Left lung (tissue), 10 donors: ENCODE data around the gene ZNF445. TPM values are rescaled to one million over a fixed set of nuclear protein-coding genes. Genes with fewer than 3 reads are reported as not detected.
"Not testable (repeated sequence)": the region's sequence is repeated elsewhere in the genome, so short reads cannot be mapped to it uniquely, and the experiment has no call there.

Experiments used
- ATAC-seq: fragments of 200-7000 bp; cut with Tn5 transposase; one replicate; pipeline ENCODE4 v1.9.1; 2020; ENCODE audit warnings: moderate library complexity
- DNase-seq, 4 donors: peaks; one replicate each; pipeline ENCODE4 v3.0.0-alpha.2; 2013 to 2020
- H3K27ac ChIP-seq, 2 donors: fragments of 200-600 bp; sonication (generic) in 1 of 2; one replicate each; pipeline versions ENCODE4 v1.5.0 to v1.8.0; 2020 to 2021
- H3K27me3 ChIP-seq, 2 donors: fragments of 200-600 bp; sonication (generic) in 1 of 2; one replicate each; pipeline versions ENCODE4 v1.5.0 to v1.8.0; 2020 to 2021
- H3K36me3 ChIP-seq, 2 donors: fragments of 200-600 bp; sonication (generic) in 1 of 2; one replicate each; pipeline versions ENCODE4 v1.5.0 to v1.8.0; 2020 to 2021
- H3K4me1 ChIP-seq, 2 donors: fragments of 200-600 bp; one replicate each; pipeline ENCODE4 v1.8.0; 2021
- H3K4me3 ChIP-seq, 2 donors: fragments of 200-600 bp; sonication (generic) in 1 of 2; one replicate each; pipeline versions ENCODE4 v1.5.0 to v1.8.0; 2020 to 2021; ENCODE audit warnings: mild to moderate bottlenecking in 1 of 2
- H3K9me3 ChIP-seq, 2 donors: fragments of 200-600 bp; sonication (generic) in 1 of 2; one replicate each; pipeline versions ENCODE4 v1.5.0 to v1.8.0; 2020 to 2021
- CTCF ChIP-seq, 2 donors: fragments of 200-600 bp; sonication (generic) in 1 of 2; IDR thresholded peaks; one replicate each; pipeline versions ENCODE4 v1.5.0 to v1.8.0; 2021; ENCODE audit warnings: antibody characterized with exemption in 2 of 2
- intact Hi-C, 2 donors: fragments of 100-400 bp; cut with DNase I; formaldehyde crosslinking; loops; one replicate each; pipeline versions ENCODE4 v1.11.2 to v1.14.2; 2022
- polyA plus RNA-seq, 6 donors: library from polyadenylated mRNA; unstranded; fragments of 120-200 nt; gene quantifications; one replicate each; pipeline ENCODE4 v1.2.1, GENCODE V29; 2013; ENCODE audit not compliant: insufficient read length in 6 of 6
- total RNA-seq, 2 donors: library from RNA; stranded (reverse); fragmentation: NEBNext Ultra II Directional; extraction: Animal tissue kit (Norgen Biotek cat#: 25700); gene quantifications; one replicate each; pipeline ENCODE4 v1.2.1, GENCODE V29; 2021
- donor health status: DM: no; HTN: yes; CAD: no.
- donor health status: DM: no; HTN: no; CAD: no.

The ZNF445 gene
- total and polyA plus RNA-seq, 8 donors, result 18.1 to 33.5 (median 27.8) TPM

- intact Hi-C loops, result no loop called here
These were observed 592 bp upstream of the ZNF445 start for GRCh38 chr3:44478055-44478468.

GRCh38 chr3:44476963-44477311 lies 533 bp downstream of the ZNF445 start:
- H3K27ac ChIP-seq, result peak overlapping the region; percentile 59 to 77
- peaks cover 7 to 20% of the 10 kb centered on the region in 2 donors for H3K4me1 ChIP-seq
- no peaks in the 10 kb centered on the region for H3K9me3 ChIP-seq
- no peaks in the 10 kb centered on the region for H3K27me3 ChIP-seq
- TF ChIP-seq CTCF (IDR thresholded peaks at IDR 0.05), result no peak
- ATAC-seq (peak; percentile 9), DNase-seq (no peak)
- H3K36me3 ChIP-seq, result no peaks in the 10 kb centered on the region
- peak overlapping the region; percentile 74 to 78 for H3K4me3 ChIP-seq
- intact Hi-C loops, result no loop called here

More at GRCh38 chr3:44478055-44478468, 592 bp upstream of the ZNF445 start:
- Histone ChIP-seq H3K9me3 (no peaks in the 10 kb centered on the region), H3K27me3 (no peaks in the 10 kb centered on the region), H3K36me3 (no peaks in the 10 kb centered on the region), H3K4me1 (peaks cover 7 to 20% of the 10 kb centered on the region in 2 donors), H3K4me3 (peak overlapping the region; percentile 74 to 78), H3K27ac (no peak overlapping the region)
- TF ChIP-seq CTCF (IDR thresholded peaks at IDR 0.05), result no peak
- no peak for DNase-seq
- peak; percentile 8 for ATAC-seq

- no peak for DNase-seq
- Histone ChIP-seq H3K27ac (no peak overlapping the region), H3K27me3 (no peaks in the 10 kb centered on the region), H3K36me3 (no peaks in the 10 kb centered on the region), H3K9me3 (no peaks in the 10 kb centered on the region), H3K4me3 (peak overlapping the region; percentile 74 to 78), H3K4me1 (peaks cover 7 to 20% of the 10 kb centered on the region in 2 donors)
- intact Hi-C loops, result no loop called here
- ATAC-seq, result peak; percentile 6
- no peak for TF ChIP-seq CTCF (IDR thresholded peaks at IDR 0.05)
These were observed 1.3 kb downstream of the ZNF445 start for GRCh38 chr3:44476181-44476611.

GRCh38 chr3:44474886-44475285 lies 2.6 kb downstream of the ZNF445 start:
- H3K4me3 ChIP-seq, intact Hi-C loops, H3K36me3 ChIP-seq, H3K27ac ChIP-seq, ATAC-seq, H3K27me3 ChIP-seq, H3K9me3 ChIP-seq, DNase-seq: not testable (repeated sequence)
- peaks cover 7 to 20% of the 10 kb centered on the region in 2 donors for H3K4me1 ChIP-seq

GRCh38 chr3:44470430-44470829 lies 7.0 kb downstream of the ZNF445 start:
- H3K27ac ChIP-seq, result no peak overlapping the region
- DNase-seq, result no peak
- intact Hi-C loops, result no loop called here
- H3K9me3 ChIP-seq, result no peaks in the 10 kb centered on the region
- H3K36me3 ChIP-seq, result peaks cover 0 to 34% of the 10 kb centered on the region in 2 donors
- H3K4me3 ChIP-seq, result no peak overlapping the region
- ATAC-seq, result no peak
- TF ChIP-seq CTCF (IDR thresholded peaks at IDR 0.05), result no peak
- H3K27me3 ChIP-seq, result no peaks in the 10 kb centered on the region
- H3K4me1 ChIP-seq, result peaks cover 0 to 2% of the 10 kb centered on the region in 2 donors

GRCh38 chr3:44469914-44470313 lies 7.6 kb downstream of the ZNF445 start:
- no peaks in the 10 kb centered on the region for H3K4me1 ChIP-seq
- DNase-seq (no peak), ATAC-seq (no peak)
- H3K4me3 ChIP-seq, result no peak overlapping the region
- H3K27me3 ChIP-seq, result no peaks in the 10 kb centered on the region
- H3K36me3 ChIP-seq, result peaks cover 0 to 35% of the 10 kb centered on the region in 2 donors
- no peak overlapping the region for H3K27ac ChIP-seq
- intact Hi-C loops, result no loop called here
- no peak for TF ChIP-seq CTCF (IDR thresholded peaks at IDR 0.05)
- H3K9me3 ChIP-seq, result no peaks in the 10 kb centered on the region
